ENCODE measurements around the gene CAMK4. TPM values are rescaled to one million over a fixed set of nuclear protein-coding genes. Genes with fewer than 3 reads are reported as not detected.

The CAMK4 gene
- total RNA-seq, 1 donor from 2014 or later: 3.8 TPM

DNA sequence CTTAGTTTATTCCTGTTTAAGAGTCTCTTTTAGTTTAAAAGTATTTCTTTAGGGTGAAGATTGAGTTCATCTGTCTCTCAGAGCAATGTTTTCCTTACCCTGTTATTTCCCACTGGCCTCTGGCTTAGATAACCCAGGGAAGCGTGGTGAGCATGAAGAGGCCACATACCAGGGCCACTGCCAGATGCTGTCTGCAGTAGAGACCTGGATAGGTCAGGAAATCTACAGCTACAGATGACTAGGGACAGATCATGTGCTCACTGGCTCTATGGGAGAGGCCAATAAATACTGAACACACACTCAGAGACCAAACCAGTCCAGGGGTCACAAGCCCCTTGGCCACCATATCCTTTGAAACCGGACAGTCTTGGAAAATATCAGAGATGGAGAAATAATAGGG lies 136.0 kb downstream of the CAMK4 start:
- H3K4me3 Mint-ChIP-seq (ENCODE audit: unreplicated experiment): no peak overlapping the region
- no peak overlapping the region for H2AFZ ChIP-seq (ENCODE audit: low read depth, low read length)
- DNase-seq (ENCODE audit: low read depth): no peak
- no peaks in the 10 kb centered on the region for H3K79me2 ChIP-seq (ENCODE audit: insufficient read depth, low read length)
- no peak overlapping the region for H3K27ac Mint-ChIP-seq (ENCODE audit: unreplicated experiment)
- no peak overlapping the region for H3K9ac ChIP-seq (ENCODE audit: low read length)
- H3K4me3 ChIP-seq (ENCODE audit: insufficient read depth, low read depth, low read length): no peak overlapping the region
- no peaks in the 10 kb centered on the region for H3K9me3 ChIP-seq (ENCODE audit: insufficient read depth, low read depth, low read length)
- no peak overlapping the region for H3K4me2 ChIP-seq (ENCODE audit: low read length)
- no peaks in the 10 kb centered on the region for H3K4me1 ChIP-seq (ENCODE audit: insufficient read depth, low read length)
- no peaks in the 10 kb centered on the region for H3K9me3 Mint-ChIP-seq (ENCODE audit: unreplicated experiment)
- no peaks in the 10 kb centered on the region for H3K36me3 ChIP-seq (ENCODE audit: insufficient read depth, low read length)
- no peaks in the 10 kb centered on the region for H3K36me3 Mint-ChIP-seq (ENCODE audit: low read depth, unreplicated experiment)
- no peak for FAIRE-seq
- no peaks in the 10 kb centered on the region for H3K27me3 Mint-ChIP-seq (ENCODE audit: low read depth, unreplicated experiment)
- H3K27me3 ChIP-seq (ENCODE audit: insufficient read depth, low read length): no peaks in the 10 kb centered on the region
- H3K4me1 Mint-ChIP-seq (ENCODE audit: low read depth, unreplicated experiment): no peaks in the 10 kb centered on the region
- no peak for TF ChIP-seq EZH2 (IDR thresholded peaks at IDR 0.05; ENCODE audit: insufficient read depth, low read length)
- TF ChIP-seq CTCF (IDR thresholded peaks at IDR 0.05; ENCODE audit: insufficient read depth, low read depth, low read length): no peak
- H4K20me1 ChIP-seq (ENCODE audit: insufficient read depth, low read length): no peaks in the 10 kb centered on the region
- H3K27ac ChIP-seq (ENCODE audit: low read depth, low read length): no peak overlapping the region

GRCh38 chr5:111364992-111365391 lies 140.8 kb downstream of the CAMK4 start:
- H3K4me3 ChIP-seq (ENCODE audit: insufficient read depth, low read depth, low read length): no peak overlapping the region
- no peak overlapping the region for H3K9ac ChIP-seq (ENCODE audit: low read length)
- peak; percentile 55 for FAIRE-seq
- Mint-ChIP-seq H3K4me3 (ENCODE audit: unreplicated experiment) (no peak overlapping the region), H3K27ac (ENCODE audit: unreplicated experiment) (no peak overlapping the region), H3K9me3 (ENCODE audit: unreplicated experiment) (no peaks in the 10 kb centered on the region), H3K4me1 (ENCODE audit: low read depth, unreplicated experiment) (peaks cover 2% of the 10 kb centered on the region), H3K36me3 (ENCODE audit: low read depth, unreplicated experiment) (no peaks in the 10 kb centered on the region), H3K27me3 (ENCODE audit: low read depth, unreplicated experiment) (no peaks in the 10 kb centered on the region)
- H3K9me3 ChIP-seq (ENCODE audit: insufficient read depth, low read depth, low read length): no peaks in the 10 kb centered on the region
- H4K20me1 ChIP-seq (ENCODE audit: insufficient read depth, low read length): no peaks in the 10 kb centered on the region
- H3K4me2 ChIP-seq (ENCODE audit: low read length): no peak overlapping the region
- H3K27ac ChIP-seq (ENCODE audit: low read depth, low read length): no peak overlapping the region
- no peaks in the 10 kb centered on the region for H3K27me3 ChIP-seq (ENCODE audit: insufficient read depth, low read length)
- no peaks in the 10 kb centered on the region for H3K79me2 ChIP-seq (ENCODE audit: insufficient read depth, low read length)
- no peak overlapping the region for H2AFZ ChIP-seq (ENCODE audit: low read depth, low read length)
- DNase-seq (ENCODE audit: low read depth): no peak
- no peaks in the 10 kb centered on the region for H3K36me3 ChIP-seq (ENCODE audit: insufficient read depth, low read length)
- no peak for TF ChIP-seq CTCF (IDR thresholded peaks at IDR 0.05; ENCODE audit: insufficient read depth, low read depth, low read length)
- TF ChIP-seq EZH2 (IDR thresholded peaks at IDR 0.05; ENCODE audit: insufficient read depth, low read length): no peak
- no peaks in the 10 kb centered on the region for H3K4me1 ChIP-seq (ENCODE audit: insufficient read depth, low read length)

- H3K9me3 ChIP-seq (ENCODE audit: insufficient read depth, low read depth, low read length): no peaks in the 10 kb centered on the region
- H3K4me3 Mint-ChIP-seq (ENCODE audit: unreplicated experiment): no peak overlapping the region
- FAIRE-seq: no peak
- no peak overlapping the region for H3K27ac Mint-ChIP-seq (ENCODE audit: unreplicated experiment)
- H3K27me3 ChIP-seq (ENCODE audit: insufficient read depth, low read length): no peaks in the 10 kb centered on the region
- no peaks in the 10 kb centered on the region for H3K36me3 ChIP-seq (ENCODE audit: insufficient read depth, low read length)
- no peaks in the 10 kb centered on the region for H4K20me1 ChIP-seq (ENCODE audit: insufficient read depth, low read length)
- no peak overlapping the region for H3K4me3 ChIP-seq (ENCODE audit: insufficient read depth, low read depth, low read length)
- no peak overlapping the region for H3K9ac ChIP-seq (ENCODE audit: low read length)
- H3K79me2 ChIP-seq (ENCODE audit: insufficient read depth, low read length): no peaks in the 10 kb centered on the region
- DNase-seq (ENCODE audit: low read depth): no peak
- TF ChIP-seq EZH2 (IDR thresholded peaks at IDR 0.05; ENCODE audit: insufficient read depth, low read length) (no peak), CTCF (IDR thresholded peaks at IDR 0.05; ENCODE audit: insufficient read depth, low read depth, low read length) (no peak)
- H3K4me1 ChIP-seq (ENCODE audit: insufficient read depth, low read length): no peaks in the 10 kb centered on the region
- H3K9me3 Mint-ChIP-seq (ENCODE audit: unreplicated experiment): no peaks in the 10 kb centered on the region
- H3K27ac ChIP-seq (ENCODE audit: low read depth, low read length): no peak overlapping the region
- no peak overlapping the region for H2AFZ ChIP-seq (ENCODE audit: low read depth, low read length)
- H3K4me1 Mint-ChIP-seq (ENCODE audit: low read depth, unreplicated experiment): peaks cover 2% of the 10 kb centered on the region
- H3K27me3 Mint-ChIP-seq (ENCODE audit: low read depth, unreplicated experiment): no peaks in the 10 kb centered on the region
- H3K4me2 ChIP-seq (ENCODE audit: low read length): no peak overlapping the region
- H3K36me3 Mint-ChIP-seq (ENCODE audit: low read depth, unreplicated experiment): no peaks in the 10 kb centered on the region
Measured at GRCh38 chr5:111366388-111366787, 142.2 kb downstream of the CAMK4 start.
